NCI-H526 treated with DMSO at 0.1 percent for 48 hours (cell line): Measurements from ENCODE around the gene WWTR1.

ENCODE experiments used
- DNase-seq: peaks from one replicate; lab custom pipeline; 2025; lab: John Stamatoyannopoulos, UW

WWTR1 gene

DNA sequence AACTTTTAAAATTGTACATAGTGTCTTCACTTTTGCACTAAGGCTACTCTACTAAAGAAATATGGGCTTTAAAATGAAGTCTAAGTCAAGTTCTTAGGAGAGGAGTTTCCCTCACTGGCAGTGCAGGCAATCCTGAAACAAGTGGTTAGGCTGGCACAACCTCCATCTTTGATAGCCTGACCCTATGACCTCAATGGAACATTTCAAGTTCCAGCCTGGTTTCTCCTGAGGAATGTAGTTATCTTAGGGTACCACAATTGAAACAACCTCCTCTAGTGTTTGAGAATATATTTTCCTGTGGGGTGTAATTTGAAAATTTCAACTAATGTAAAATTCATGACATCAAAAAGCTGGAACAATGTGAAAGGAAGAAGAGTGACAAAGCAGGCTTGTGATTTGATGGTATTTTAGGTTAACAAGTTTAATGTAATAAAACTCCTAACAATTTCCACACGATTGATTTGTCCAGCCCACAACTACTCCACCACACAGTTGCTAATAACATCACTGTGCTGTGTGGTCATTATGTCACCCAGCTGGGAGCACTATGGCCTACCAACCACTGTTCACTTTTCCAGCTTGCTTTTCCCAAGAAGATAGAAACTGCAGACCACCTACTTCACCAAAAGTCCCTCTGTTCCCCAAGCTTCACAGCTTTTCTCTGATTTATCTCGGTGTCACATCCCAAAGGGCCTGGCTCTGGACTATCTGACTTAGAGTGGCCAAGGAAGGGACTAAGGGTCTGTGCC is 1.8 kb downstream of the WWTR1 start:
- no peak for DNase-seq

DNA sequence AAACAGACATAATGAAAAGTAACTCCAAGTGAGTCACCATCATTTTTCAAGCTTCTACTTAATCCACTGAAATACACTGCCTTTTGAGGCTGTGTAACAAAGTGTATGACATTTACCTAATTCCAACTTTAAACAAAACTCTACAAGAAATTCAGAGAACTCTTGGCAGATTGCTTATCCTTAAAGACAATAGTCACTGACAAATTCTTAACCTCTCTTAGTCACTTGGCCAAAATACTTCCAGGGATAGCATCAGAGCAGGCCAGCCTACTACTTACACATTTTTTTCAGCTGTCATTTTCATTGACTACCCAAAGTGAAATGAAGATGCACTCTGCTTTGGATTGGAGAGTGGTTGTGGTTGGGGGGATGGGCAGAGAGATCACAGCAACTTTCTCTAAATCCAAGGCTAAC is 3.6 kb downstream of the WWTR1 start:
- DNase-seq, result no peak

DNA sequence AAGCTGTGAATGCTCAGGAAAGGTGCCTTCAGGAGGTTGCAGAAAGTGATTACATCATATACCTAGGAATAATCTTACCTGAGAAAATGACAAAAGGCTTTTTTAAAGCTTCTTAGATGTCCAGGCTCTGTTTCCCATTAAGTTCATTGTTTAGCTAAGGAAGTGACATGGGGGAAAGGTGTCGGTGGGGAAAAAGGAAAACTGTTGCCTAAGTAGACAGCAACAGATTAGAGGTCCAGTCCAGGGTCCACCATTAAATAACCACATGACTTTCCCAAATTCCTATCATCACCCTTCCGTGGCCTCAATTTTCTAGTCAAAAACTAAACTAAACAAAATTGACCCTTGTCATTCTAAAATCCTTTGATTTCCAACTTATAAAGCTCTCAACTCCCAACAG is 4.3 kb downstream of the WWTR1 start:
- DNase-seq, result no peak

DNA sequence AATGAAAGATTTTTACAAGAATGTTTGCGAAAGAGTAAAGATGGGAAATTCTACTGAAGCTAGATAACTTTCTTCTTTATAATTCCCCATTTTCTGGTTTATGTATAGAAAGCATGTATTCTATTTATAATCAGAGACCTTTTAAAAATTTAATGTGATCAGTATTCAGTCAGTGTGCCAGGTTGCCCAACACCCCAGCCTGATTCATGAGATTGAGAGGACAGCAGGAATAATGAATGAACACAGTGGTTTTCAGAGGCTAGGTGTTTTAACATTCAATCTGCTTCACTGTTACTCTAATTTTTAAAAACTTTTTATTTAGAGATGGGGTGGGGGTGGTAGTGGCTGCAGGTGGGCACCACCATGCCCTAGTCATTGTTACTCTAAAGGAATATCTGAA is 4.7 kb downstream of the WWTR1 start:
- no peak for DNase-seq

DNA sequence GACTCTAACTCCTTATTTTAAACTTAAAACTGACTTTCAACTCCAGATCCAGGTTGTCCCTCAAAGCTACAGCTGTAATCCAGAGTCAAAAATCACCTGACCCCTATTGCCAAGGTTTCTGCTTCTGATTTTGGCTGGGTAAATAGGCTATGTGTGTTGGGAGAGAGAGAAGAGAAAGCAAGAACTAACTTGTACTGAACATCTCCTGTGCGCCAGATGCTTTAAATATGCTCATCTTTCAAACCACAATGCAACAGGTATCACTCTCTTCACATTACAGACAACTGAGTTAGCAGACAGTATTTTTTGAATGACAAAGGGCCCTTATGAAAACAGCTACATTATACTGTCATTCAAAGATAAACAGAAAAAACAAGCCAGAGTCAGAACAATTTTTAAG is 7.0 kb downstream of the WWTR1 start:
- DNase-seq, result no peak

DNA sequence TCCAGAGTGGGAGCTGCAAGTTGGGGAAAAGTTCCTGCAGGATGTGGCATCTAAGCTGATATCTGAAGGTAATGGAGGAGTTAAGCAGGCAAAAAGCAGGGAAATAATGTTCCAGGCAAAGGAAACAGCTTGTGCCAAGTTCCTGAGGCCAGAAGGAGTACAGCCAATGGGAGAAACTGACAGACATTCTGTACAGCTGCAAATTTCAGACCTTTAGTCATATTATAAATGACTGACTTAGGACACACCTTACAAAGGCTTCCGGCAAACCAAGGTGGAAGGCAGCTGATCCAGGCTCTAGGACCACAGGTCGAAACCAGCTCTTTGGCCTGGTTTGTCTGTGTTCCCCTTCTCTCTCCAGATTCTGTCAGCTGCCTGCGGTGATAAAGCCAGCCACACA is 9.3 kb downstream of the WWTR1 start:
- DNase-seq, result no peak

DNA sequence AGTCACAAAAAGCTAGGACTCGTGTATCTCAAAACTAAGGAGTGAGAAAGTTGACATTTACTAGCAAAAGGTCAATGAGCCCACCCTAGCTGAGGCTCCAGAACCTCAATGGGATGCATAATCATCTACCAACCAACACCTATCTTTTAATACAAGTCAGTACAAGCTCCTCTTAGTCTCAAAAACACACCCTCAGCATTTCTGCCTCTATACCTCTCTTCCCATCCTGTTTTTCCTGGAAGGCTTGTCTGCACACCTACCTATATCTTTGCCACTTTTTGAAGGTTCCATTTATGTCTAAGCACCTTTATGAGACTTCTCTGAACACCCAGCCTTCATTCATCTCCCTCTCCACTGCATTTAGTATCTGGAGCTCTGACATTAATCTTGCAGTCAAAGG is 10.0 kb downstream of the WWTR1 start:
- no peak for DNase-seq

DNA sequence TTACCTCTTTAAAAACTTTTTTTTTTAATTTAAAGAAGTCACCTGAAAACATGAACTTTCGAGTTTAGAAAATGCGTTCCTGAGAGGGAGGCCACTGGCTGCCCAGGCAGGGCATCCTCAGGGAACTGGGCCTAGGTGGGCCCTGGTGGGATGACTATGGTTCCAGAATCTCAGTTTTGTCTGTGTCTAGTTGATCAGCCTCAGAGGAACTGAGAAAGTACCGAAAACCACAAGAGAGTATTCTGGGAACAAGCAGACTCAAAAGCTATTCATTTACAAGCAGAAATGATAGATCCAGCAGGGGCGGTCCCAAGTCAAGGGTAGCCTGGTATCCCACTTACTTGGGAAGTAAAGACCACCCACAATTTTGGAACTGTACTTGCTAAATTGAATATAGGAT is 10.5 kb downstream of the WWTR1 start:
- no peak for DNase-seq

DNA sequence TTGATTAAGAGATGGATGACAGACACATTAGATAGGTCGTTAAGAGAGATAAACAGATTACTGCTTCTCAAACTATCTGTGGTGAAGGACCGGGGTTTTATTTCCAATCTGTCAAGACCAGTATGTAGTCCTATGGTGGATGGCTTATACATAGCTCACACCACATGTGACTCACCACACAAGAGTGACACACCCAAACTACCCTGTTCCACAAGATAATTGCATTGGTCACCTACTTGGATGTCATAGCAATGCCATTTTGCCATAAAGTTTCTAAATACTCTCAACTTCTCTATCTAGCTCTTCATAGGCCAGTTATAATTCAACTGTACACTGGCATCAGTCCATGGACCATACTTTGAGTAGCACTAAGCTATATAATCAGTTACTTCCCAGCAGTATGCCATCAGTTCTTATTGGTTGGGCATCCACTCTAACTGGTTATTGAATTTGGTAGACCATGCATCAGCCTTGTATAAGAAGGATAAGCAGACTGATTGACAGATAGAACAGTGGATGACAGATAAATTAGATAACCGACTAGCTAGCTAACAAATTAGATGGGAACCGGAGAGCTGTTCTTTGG is 11.6 kb downstream of the WWTR1 start:
- no peak for DNase-seq

DNA sequence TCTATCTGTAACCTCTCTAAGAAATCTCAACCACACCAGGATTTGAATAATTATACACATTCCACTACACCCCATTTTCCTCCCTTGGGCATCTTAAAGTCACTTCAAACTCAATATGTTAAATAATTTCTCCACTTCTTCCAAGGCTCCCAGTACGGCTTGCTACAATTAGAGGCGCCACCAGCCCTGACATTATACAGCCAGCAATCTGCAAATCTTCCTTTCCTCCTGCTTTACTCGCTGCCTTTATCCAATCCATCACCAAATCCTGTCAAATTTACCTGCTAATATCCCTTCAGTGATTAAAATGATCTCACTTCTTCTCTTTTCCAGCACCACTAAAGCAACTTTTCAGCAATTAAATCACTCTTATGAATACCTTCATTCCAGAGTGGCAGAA is 13.9 kb downstream of the WWTR1 start:
- DNase-seq, result no peak

DNA sequence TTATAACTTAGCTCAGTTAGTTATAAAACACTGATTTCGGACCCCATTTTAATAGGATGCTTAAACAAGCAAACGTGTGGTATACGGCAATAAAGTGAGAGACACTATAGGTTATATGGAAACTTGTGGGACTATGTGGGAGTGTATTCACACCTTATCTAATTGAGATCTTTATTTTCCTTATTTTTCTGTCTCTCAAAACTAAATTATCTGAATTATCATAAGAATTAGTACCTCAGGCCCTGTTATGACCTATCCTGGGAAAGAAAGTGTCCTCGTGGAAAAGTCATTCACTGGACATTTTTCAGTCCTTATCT is 14.4 kb downstream of the WWTR1 start:
- no peak for DNase-seq

DNA sequence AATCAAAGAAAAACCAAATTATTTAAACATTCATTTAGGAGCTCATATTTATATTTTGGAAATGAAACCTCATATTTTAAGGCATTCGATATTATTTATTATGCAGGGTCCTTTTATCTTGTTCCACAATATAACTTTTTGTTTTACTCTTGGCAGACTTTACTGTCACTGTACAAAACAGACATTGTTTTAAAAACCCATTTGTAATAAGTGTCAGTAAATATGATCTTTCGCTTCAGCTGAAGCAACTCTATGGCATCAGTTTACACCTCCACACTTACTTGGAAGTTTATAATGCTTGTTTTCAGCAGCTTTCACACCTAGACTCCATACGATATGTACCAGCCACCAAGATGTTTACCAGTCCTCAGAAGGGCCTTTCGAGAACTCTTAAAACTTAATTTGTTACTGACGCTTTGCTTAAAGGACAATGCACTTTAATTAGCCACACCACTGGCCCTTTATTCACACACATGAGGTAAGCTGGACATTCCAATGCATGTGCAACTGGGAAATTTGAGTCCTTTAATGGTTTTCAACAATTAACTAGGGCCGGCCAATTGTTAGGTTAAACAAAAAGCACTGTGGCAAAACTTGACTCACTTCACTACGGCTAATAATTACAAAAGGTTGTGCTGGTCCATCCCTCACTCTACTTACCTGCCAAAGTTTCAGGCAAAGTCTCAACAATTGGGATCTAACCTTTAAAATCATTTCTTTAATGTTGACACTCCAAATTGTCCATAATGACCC is 16.7 kb downstream of the WWTR1 start:
- no peak for DNase-seq

DNA sequence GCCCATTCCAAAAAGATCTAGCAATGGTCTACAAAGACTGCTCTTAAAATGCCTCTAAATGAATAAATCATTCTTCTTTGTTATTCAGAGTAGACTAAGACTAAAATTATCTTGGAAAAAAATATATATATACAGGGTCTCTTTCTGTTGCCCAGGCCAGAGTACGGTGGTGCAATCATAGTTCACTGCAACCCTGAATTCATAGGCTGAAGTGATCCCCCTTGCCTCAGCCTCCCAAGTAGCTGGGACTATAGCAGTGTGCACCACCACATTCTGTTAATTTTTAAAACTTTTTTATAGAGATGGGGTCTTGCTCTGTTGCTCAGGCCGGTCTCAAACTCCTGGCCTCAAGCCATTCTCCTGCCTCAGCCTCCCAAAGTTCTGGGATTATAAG is 18.7 kb downstream of the WWTR1 start:
- no peak for DNase-seq

DNA sequence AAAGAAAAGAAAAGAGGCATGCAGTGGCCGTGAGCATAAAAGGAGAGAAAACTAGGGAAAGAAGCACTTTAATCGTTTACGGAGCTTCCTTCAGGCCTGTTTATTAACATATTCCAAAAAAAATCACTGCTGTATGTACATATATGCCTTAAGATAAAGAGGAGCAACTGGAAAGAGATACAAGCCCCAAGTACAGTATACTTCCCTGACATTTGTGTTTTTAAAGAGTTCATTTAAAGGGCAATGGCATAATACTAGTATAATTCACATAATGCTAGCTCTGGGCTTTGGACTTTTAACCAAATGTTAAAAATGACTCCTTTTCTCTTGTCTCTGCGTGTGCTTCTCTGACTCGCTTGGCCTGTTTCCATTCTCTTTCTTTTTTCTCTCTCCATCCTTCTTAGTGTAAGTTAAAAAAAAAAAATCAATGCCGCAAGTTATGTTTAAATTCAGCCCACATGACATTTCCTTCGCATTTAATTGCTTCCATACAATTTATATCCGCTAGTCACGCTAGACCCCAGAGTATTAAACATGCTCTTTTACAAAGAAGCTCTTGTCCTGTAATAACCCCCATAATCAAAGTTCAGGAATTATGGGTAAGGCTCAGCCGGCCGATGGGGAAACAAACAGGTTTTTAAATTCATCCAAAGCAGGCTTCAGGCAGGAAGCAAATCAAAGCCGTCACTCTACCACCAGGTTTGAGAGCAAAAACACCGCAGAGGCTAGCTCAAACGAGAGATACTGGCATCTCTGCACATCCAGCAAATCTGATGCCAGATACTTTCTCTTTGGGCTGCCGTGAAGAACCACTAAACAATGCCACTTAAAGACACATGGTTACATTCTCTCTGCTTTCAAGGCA is 19.4 kb downstream of the WWTR1 start:
- no peak for DNase-seq

DNA sequence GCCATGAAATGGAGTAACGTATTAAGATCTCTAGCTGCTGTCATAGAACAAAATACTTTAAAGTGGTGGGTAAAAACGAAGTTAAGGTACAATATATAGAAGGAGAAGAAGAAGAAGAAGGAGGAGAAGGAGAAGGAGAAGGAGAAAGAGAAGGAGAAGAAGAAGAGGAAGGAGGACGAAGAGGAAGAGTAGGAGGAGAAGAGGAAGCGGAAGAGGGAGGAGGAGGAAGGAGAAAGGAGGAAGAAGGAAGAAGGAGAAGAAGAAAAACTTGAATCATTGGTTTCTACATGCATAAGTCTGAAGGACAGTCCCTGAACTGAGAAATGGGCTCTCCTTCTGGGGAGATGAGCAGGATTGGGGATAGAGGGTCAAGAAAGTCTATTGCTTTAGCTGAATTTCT is 22.4 kb downstream of the WWTR1 start:
- DNase-seq, result no peak

DNA sequence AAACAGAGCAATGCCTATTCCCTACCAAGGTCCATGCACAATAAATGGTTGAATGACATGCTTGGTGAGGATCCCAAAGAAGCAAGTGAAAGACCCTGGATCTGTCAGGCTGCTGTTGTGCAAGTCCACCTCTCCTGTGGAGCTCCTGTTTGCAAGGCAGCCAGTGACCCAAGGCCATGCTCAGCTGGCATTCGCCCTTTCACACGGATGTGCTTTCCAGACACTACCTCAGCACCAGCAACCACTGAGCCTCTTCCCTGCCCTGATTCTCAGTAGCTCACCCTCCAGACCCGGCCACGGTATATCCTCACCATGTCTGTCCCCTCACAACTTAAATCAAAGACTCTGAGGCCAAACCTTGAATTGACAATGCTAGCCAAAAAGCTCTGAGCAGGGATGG is 23.3 kb downstream of the WWTR1 start:
- no peak for DNase-seq

DNA sequence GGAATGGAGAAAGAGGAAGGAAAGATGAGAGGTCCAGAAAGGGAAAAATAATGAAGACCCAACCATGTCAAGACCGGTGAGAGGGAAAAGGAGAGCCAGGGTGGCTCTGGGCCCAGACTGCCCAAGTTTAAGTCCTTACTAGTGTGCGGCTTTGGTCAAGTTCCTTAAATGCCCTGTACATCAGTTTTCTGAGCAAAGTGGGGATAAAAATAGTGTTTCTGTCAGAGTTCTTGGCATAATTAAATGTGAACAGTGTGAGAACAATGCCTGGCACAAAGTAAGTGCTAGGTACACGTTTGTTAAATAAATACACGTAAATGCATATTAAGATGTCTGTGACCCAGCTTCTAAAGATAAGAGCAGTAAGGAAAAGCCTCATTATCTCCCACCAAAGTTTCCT is 23.8 kb downstream of the WWTR1 start:
- no peak for DNase-seq

DNA sequence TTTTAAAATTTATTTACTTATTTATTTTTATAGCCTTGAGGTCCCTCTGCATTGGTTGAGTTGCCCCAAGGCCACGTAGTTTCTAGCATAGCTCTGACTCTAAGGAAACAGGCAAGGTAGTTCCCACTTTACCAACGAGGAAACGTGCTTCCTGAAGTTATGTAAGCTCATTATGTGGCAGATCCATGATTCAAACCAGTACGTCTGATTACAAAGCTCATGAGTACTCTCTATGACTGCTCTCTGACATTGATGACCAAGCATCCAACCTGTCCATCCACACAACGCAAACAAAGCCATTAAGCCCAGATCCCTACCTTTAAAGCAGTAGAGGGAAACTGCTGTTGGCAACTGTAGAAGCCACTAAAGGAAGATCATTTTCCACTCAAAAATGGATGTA is 25.6 kb downstream of the WWTR1 start:
- no peak for DNase-seq

DNA sequence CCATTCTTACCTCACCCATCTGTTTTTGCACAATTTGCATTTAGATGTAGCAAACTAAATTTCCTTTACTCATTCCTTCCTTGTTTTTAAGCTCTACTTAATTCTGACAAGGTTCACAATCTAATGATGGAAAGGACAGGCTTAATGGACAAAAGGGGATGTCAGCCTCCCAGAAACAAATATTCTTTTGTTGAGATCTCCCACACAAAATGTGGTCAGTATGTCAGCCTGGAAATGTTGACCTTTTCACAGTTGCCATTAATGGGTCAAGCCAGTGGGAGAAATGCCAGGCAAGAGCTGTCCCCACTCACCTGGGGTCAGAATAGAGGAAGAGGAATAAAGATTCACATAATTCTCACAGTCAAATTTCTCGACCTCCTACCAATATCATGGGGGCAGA is 27.0 kb downstream of the WWTR1 start:
- DNase-seq, result no peak

DNA sequence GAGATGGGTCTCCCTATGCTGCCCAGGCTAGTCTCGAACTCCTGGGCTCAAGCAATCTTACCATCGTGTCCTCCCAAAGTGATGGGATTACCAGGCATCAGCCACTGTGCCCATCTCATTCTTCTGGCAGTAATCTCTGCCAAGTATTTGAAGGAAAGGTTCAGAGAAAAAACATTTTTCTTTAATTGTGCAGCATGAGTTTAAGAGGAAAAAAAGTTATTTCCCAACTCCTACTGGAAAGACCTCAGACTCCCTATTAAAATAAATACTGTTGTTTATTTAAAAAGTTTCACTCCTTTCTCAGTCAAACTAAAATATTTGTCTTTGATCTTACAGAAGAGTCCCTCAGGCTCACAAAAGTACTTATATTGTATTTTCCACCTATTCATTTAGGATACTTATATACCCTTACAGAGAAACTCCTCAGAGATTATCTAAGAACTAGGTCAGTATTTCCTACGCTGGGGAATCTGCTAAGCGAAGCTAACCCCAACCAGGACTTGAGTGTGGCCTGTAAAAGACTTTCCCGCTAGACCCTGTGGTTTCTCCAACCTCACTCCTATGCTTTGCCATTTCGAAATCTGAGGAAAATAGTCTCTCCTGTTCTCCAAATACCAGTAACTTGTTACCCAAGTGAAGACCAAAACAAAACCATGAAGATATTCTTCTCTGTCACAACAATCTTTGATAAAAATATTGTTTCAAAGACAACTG is 28.7 kb downstream of the WWTR1 start:
- no peak for DNase-seq

DNA sequence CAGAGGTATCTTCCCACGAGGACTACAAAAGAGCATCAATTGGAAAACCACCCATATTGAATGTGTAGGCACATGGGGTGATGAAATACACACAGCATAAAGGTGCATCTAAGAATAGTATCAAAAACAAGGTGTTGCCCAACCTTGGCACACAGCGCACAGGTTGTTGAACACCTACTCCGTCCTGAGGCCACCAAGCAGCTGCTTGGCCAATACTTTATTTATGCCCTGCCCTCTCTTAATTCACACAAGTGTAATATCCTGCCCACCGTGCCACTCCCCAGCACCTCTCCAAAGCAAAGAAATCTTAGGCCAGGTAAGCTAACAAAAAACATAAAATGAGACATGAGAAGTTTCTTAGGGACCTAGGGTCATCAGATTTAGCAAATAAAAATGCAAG is 31.2 kb downstream of the WWTR1 start:
- no peak for DNase-seq

DNA sequence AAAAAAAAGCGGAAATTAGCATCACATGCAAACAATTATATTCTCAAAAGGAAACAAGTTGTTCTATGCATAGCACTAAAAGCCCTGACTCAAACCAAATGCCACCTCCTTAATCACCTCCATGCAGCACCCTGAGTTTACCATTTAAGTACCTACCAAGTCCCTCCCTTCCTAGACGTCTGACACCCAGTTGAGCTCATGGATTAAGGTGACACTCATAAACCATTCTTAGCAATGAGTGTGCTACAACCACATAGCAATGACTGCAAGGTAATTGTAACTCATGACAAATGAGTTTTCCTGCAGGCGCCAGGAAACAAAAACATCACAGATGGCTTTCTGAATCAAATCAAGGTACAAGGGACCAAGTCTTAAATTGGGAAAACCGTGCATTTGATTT is 32.0 kb downstream of the WWTR1 start:
- no peak for DNase-seq
